HEK293 (cell line): ENCODE results near the gene PPP5C.

Experiments used
- ATF2 ChIP-seq: fragments of 450-650 bp; formaldehyde crosslinking; IDR thresholded peaks from 2 replicates; pipeline ENCODE4 v1.5.1; 2016; ENCODE audit warnings: missing biosample characterization, missing genetic modification characterization, low read depth
- BCL11A ChIP-seq: fragments of 450-650 bp; formaldehyde crosslinking; IDR thresholded peaks from 2 replicates; pipeline ENCODE4 v1.5.1; 2016; ENCODE audit warnings: low read depth, missing biosample characterization, missing genetic modification characterization
- CTCF ChIP-seq: fragments of 450-650 bp; formaldehyde crosslinking; IDR thresholded peaks from 2 replicates; pipeline ENCODE4 v1.5.1; 2016; ENCODE audit warnings: missing biosample characterization, missing genetic modification characterization
- GFI1B ChIP-seq: fragments of 450-650 bp; formaldehyde crosslinking; IDR thresholded peaks from 2 replicates; pipeline ENCODE4 v1.5.1; 2016; ENCODE audit warnings: missing biosample characterization, missing genetic modification characterization
- PRDM10 ChIP-seq: fragments of 450-650 bp; formaldehyde crosslinking; IDR thresholded peaks from 2 replicates; pipeline ENCODE4 v1.5.1; 2016; ENCODE audit warnings: missing biosample characterization, missing genetic modification characterization
- SP2 ChIP-seq: fragments of 450-650 bp; formaldehyde crosslinking; IDR thresholded peaks from 2 replicates; pipeline ENCODE4 v1.5.1; 2016; ENCODE audit warnings: missing biosample characterization, missing genetic modification characterization
- YY1 ChIP-seq: fragments of 450-650 bp; formaldehyde crosslinking; IDR thresholded peaks from 2 replicates; pipeline ENCODE4 v1.5.1; 2018; ENCODE audit warnings: missing biosample characterization, missing genetic modification characterization
- ZBTB1 ChIP-seq: fragments of 450-650 bp; formaldehyde crosslinking; IDR thresholded peaks from 2 replicates; pipeline ENCODE4 v1.5.1; 2016; ENCODE audit warnings: missing biosample characterization, missing genetic modification characterization
- ZNF530 ChIP-seq: fragments of 450-650 bp; formaldehyde crosslinking; IDR thresholded peaks from 2 replicates; pipeline ENCODE4 v1.5.1; 2016; ENCODE audit warnings: low read depth, missing biosample characterization, missing genetic modification characterization
- ZNF548 ChIP-seq: fragments of 450-650 bp; formaldehyde crosslinking; IDR thresholded peaks from 2 replicates; pipeline ENCODE4 v1.5.1; 2016; ENCODE audit warnings: missing biosample characterization, missing genetic modification characterization
- ZNF580 ChIP-seq: fragments of 450-650 bp; formaldehyde crosslinking; IDR thresholded peaks from 2 replicates; pipeline ENCODE4 v1.5.1; 2016; ENCODE audit warnings: missing biosample characterization, missing genetic modification characterization
- ZNF621 ChIP-seq: fragments of 450-650 bp; formaldehyde crosslinking; IDR thresholded peaks from 2 replicates; pipeline ENCODE4 v1.5.1; 2017; ENCODE audit warnings: missing biosample characterization, missing genetic modification characterization
- ZNF639 ChIP-seq: fragments of 450-650 bp; formaldehyde crosslinking; IDR thresholded peaks from 2 replicates; pipeline ENCODE4 v1.5.1; 2016; ENCODE audit warnings: missing biosample characterization, missing genetic modification characterization

GRCh38 chr19:46324277-46324676 lies 22.6 kb upstream of the PPP5C start:
- TF ChIP-seq PRDM10 (no peak), CTCF (tag by site-specific recombination) (no peak), SP2 (tag by site-specific recombination) (no peak), YY1 (no peak), ZNF580 (no peak), ZNF548 (tag by site-specific recombination) (no peak), BCL11A (tag by site-specific recombination) (no peak), ZNF530 (tag by site-specific recombination) (no peak), ZNF639 (tag by site-specific recombination) (no peak), ZNF621 (tag by site-specific recombination) (no peak), ZBTB1 (tag by site-specific recombination) (no peak), GFI1B (tag by site-specific recombination) (no peak), ATF2 (no peak)
